Stomach (tissue), 9 donors: ENCODE measurements around the gene SHC1. TPM values are rescaled to one million over a fixed set of nuclear protein-coding genes. Genes with fewer than 3 reads are reported as not detected.

Experiments used
- DNase-seq, 2 donors: peaks; one replicate each; pipeline versions ENCODE4 v3.0.0 to v3.0.0-alpha.2; 2013 to 2019
- H3K27ac ChIP-seq, 5 donors: fragments of 200-600 bp in 4 of 5; sonication (generic) in 4 of 5; one replicate each; pipeline ENCODE4 v1.5.1; 2013 to 2019; ENCODE audit warnings: mild to moderate bottlenecking in 1 of 5, moderate library complexity in 1 of 5
- H3K27me3 ChIP-seq, 3 donors: fragments of 200-600 bp; sonication (generic); one replicate each; pipeline ENCODE4 v1.5.1; 2017 to 2019; ENCODE audit warnings: mixed run types in 1 of 3
- H3K36me3 ChIP-seq, 4 donors: fragments of 200-600 bp; sonication (generic); 1 replicate in 3 of 4; 2 replicates in 1 of 4; pipeline ENCODE4 v1.5.1; 2016 to 2019
- H3K4me1 ChIP-seq, 4 donors: fragments of 200-600 bp; sonication (generic); one replicate each; pipeline ENCODE4 v1.5.1; 2016 to 2019
- H3K4me3 ChIP-seq, 4 donors: fragments of 200-600 bp; sonication (generic) in 3 of 4; one replicate each; pipeline ENCODE4 v1.5.1; 2016 to 2019; ENCODE audit warnings: mild to moderate bottlenecking in 1 of 4
- H3K9me3 ChIP-seq, 4 donors: fragments of 200-600 bp; sonication (generic); one replicate each; pipeline ENCODE4 v1.5.1; 2016 to 2019
- EP300 ChIP-seq: sonication (generic); formaldehyde crosslinking; IDR thresholded peaks from one replicate; pipeline ENCODE4 v1.6.1; 2017; ENCODE audit warnings: antibody characterized with exemption
- POLR2A ChIP-seq, 4 donors: fragments of 450-650 bp; IDR thresholded peaks; one replicate each; pipeline ENCODE4 v1.6.1; 2016; ENCODE audit warnings: antibody characterized with exemption in 4 of 4, control low read depth in 2 of 4, mild to moderate bottlenecking in 1 of 4, moderate library complexity in 1 of 4
- POLR2AphosphoS5 ChIP-seq, 3 donors: sonication (generic); formaldehyde crosslinking; IDR thresholded peaks; one replicate each; pipeline ENCODE4 v1.6.1; 2016; ENCODE audit warnings: antibody characterized with exemption in 3 of 3
- WGBS, 5 donors: extraction: QIAGEN DNeasy Blood & Tissue Kit in 3 of 5; methylation state at CpG; one replicate each; pipeline versions ENCODE4 v1.1.5 to v1.1.7; 2013 to 2018; 5-methylcytosine and 5-hydroxymethylcytosine counted together
- intact Hi-C: fragments of 100-400 bp; cut with DNase I; formaldehyde crosslinking; loops from one replicate; pipeline ENCODE4 v1.15.1; 2023; ENCODE audit warnings: low total_unique reads
- polyA plus RNA-seq, 3 donors: library from polyadenylated mRNA; stranded (reverse); fragments of 200-250 nt; gene quantifications; one replicate each; pipeline ENCODE4 v1.2.3, GENCODE V29; 2013
- total RNA-seq, 5 donors: library from RNA; depleted of rRNA; stranded (reverse); fragments of >200 nt; gene quantifications; one replicate each; pipeline versions ENCODE4 v1.1.0 to v1.2.3, GENCODE V29; 2014 to 2016
- TF ChIP-seq, protein P1 (sequence below), 7 experiments: fragments of 450-650 bp in 4 of 7; fragments of 200-600 bp in 3 of 7; sonication (generic) in 3 of 7; IDR thresholded peaks; one replicate each; pipeline ENCODE4 v1.5.1; 2016 to 2019; ENCODE audit warnings: antibody characterized with exemption in 7 of 7, control low read depth in 2 of 7, mild to moderate bottlenecking in 1 of 7
- donor health status: healthy with polysubstance abuse.
- donor health status: Bipolar disorder and iron deficiency.
- donor health status: healthy.

Gene SHC1
- total and polyA plus RNA-seq, 8 donors, result 23.2 to 81.1 (median 58.0) TPM

DNA sequence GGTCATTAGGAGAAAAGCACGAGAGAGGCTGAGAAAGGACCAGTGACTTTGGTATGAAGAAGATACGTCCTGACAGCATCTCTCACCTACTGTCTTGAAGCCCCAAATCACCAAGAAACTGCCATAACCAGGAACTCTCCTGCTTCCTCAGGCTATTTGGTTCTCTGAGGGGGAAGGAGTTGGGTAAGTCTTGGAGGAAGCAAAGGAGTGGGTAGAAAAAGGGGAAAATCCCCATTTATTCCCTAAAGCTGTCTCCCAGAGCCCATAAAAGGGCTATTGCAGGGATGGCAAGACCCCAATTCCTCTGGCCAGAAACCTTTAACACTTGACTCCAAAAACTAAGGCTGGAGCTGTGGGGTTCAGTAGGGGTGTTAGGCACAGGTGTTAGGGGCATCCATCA is 12.5 kb downstream of the SHC1 start:
- H3K4me3 ChIP-seq, result no peak overlapping the region
- intact Hi-C loops, result no loop called here
- no peak for TF ChIP-seq POLR2A (IDR thresholded peaks at IDR 0.05)
- TF ChIP-seq POLR2AphosphoS5 (IDR thresholded peaks at IDR 0.05), result no peak
- TF ChIP-seq, protein P1, sequence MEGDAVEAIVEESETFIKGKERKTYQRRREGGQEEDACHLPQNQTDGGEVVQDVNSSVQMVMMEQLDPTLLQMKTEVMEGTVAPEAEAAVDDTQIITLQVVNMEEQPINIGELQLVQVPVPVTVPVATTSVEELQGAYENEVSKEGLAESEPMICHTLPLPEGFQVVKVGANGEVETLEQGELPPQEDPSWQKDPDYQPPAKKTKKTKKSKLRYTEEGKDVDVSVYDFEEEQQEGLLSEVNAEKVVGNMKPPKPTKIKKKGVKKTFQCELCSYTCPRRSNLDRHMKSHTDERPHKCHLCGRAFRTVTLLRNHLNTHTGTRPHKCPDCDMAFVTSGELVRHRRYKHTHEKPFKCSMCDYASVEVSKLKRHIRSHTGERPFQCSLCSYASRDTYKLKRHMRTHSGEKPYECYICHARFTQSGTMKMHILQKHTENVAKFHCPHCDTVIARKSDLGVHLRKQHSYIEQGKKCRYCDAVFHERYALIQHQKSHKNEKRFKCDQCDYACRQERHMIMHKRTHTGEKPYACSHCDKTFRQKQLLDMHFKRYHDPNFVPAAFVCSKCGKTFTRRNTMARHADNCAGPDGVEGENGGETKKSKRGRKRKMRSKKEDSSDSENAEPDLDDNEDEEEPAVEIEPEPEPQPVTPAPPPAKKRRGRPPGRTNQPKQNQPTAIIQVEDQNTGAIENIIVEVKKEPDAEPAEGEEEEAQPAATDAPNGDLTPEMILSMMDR (IDR thresholded peaks at IDR 0.05), result no peak
- no peak for TF ChIP-seq EP300
- DNase-seq, result no peak
- peak overlapping the region in 2 of 5 donors; percentile 85 for H3K27ac ChIP-seq
- H3K9me3 ChIP-seq, result no peaks in the 10 kb centered on the region
- peaks cover 12 to 25% (median 23%) of the 10 kb centered on the region in 4 donors for H3K36me3 ChIP-seq
- H3K27me3 ChIP-seq, result no peaks in the 10 kb centered on the region
- peaks cover 55 to 88% (median 80%) of the 10 kb centered on the region in 4 donors for H3K4me1 ChIP-seq
- 70 to 82% (median 80%) methylated on average over 2 of the region's 2 CpGs for WGBS, 5 donors

DNA sequence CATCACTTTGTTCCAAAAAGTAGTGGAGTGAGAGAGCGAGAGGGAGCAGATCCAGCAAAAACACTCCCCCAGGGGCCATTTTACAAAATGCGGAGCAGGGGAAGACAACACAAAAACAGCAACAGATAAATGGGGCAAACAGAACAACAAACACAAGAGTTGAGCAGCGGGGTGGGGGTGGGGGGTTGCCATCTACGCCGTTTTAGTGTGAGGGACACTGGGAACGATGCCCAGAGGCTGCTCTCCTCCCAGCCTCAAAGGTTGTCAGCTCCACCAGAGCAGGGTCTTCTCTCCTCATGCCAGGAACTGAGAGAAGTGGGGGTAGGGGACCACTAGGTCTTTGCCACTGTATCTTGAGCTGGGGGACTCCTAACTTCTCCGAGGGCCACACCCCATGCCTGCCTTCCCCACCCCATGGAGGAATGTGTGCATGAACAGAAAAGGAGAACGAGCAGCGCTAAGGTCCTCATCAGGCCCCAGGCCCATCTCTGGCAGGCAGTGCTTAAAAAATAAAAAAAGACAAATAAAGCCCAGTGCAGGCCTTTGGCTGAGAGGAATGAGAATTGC is 13.4 kb downstream of the SHC1 start:
- Histone ChIP-seq H3K4me3 (peak overlapping the region in 1 of 4 donors; percentile 60), H3K27me3 (no peaks in the 10 kb centered on the region), H3K36me3 (peaks cover 12 to 21% (median 19%) of the 10 kb centered on the region in 4 donors), H3K27ac (peak overlapping the region in 4 of 5 donors; percentile 81 to 85 (median 84)), H3K4me1 (peaks cover 56 to 88% (median 80%) of the 10 kb centered on the region in 4 donors), H3K9me3 (no peaks in the 10 kb centered on the region)
- intact Hi-C loops, result no loop called here
- no peak for TF ChIP-seq POLR2AphosphoS5 (IDR thresholded peaks at IDR 0.05)
- TF ChIP-seq, protein P1 (IDR thresholded peaks at IDR 0.05), result no peak
- no peak for DNase-seq
- 34 to 63% (median 39%) methylated on average over 9 of the region's 9 CpGs for WGBS, 5 donors

DNA sequence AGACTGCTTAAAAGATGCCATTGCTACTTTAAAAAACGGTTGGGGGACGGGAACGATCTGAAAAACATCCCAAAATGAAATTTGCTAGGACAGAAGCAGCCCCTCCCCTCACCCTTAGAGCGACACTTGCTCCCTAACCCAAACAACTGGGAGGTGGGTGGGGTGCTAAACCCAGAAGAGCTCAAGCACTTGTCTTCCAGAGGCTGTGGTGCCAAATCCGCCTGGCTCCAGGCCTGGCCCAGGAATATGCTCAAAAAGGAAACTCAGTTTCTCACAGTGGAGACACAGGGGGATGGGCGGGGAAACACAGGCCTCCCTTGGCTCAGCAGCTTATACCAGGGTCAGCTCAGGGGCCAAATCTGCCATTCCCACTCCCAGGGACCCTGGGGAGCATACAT is 14.0 kb downstream of the SHC1 start:
- peaks cover 60 to 93% (median 84%) of the 10 kb centered on the region in 4 donors for H3K4me1 ChIP-seq
- peak overlapping the region; percentile 57 to 61 (median 59) for H3K4me3 ChIP-seq
- no peaks in the 10 kb centered on the region for H3K27me3 ChIP-seq
- 7 to 18% (median 12%) methylated on average over 6 of the region's 6 CpGs for WGBS, 5 donors
- no peaks in the 10 kb centered on the region for H3K9me3 ChIP-seq
- intact Hi-C loops, result no loop called here
- peak in 1 of 2 donors; percentile 59 for DNase-seq
- H3K36me3 ChIP-seq, result peaks cover 12 to 25% (median 23%) of the 10 kb centered on the region in 4 donors
- TF ChIP-seq, protein P1 (IDR thresholded peaks at IDR 0.05), result no peak
- TF ChIP-seq POLR2A (IDR thresholded peaks at IDR 0.05) (no peak), EP300 (no peak), POLR2AphosphoS5 (IDR thresholded peaks at IDR 0.05) (no peak)
- H3K27ac ChIP-seq, result peak overlapping the region; percentile 81 to 86 (median 85)

DNA sequence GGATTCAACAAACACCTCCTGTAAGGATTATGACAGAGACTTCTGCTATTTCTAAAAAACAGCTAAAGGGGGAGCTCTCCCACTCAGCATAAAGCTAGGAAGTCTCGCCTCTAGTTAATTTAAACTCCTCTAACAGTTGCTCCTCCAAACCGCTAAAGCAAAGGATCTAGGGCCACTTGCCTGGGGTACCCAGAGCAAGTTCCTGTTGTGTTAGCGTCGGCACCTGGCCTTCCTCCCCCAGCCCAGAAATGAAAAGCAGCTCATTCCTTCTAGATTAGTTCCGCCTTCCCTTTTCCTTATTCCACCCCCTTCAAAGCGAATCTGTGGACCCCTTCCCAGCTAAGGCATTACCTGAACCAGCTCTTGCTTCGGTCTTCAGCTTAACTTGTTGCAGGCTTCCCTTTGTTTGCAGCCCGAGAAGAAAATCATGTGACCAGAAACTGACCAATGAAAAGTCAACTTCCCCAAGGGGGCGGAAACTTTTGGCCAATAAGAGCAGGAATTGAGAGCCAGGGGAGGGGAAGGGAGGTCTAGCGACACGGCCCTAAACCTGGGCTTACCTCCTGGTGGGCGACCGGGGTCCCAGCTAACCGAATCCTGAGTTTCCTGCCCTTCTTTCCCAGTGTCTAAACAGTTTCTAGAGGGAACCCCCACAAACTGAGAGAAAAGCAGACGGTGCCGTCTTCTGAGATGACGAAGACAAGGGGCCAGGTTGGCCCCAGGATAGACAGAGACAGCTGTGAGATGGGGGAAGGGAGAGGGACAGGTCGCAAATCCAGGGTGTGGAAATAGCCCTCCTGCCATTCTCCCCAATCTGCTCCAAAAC is 14.6 kb downstream of the SHC1 start, which contains the start of gene PBXIP1:
Gene PBXIP1, minus strand, starts transcription at position 382 of the 826 bp plus-strand sequence. CDS start 2,378 bp downstream, outside the sequence.
- Histone ChIP-seq H3K27ac (peak within 1 kb of the TSS; percentile 81 to 86 (median 85)), H3K36me3 (peaks cover 13 to 31% (median 29%) of the 10 kb centered on the region in 4 donors), H3K4me1 (peaks cover 62 to 97% (median 86%) of the 10 kb centered on the region in 4 donors), H3K4me3 (peak within 1 kb of the TSS; percentile 57 to 61 (median 59)), H3K9me3 (no peaks in the 10 kb centered on the region), H3K27me3 (no peaks in the 10 kb centered on the region)
- WGBS, 5 donors, result 0 to 1% (median 0%) methylated on average over 18 of the region's 18 CpGs
- intact Hi-C loops, result no loop called here
- TF ChIP-seq POLR2A (IDR thresholded peaks at IDR 0.05) (peak in 1 of 4 donors; percentile 17), POLR2AphosphoS5 (IDR thresholded peaks at IDR 0.05) (peak in 2 of 3 donors; percentile 52 to 66)
- TF ChIP-seq, protein P1 (IDR thresholded peaks at IDR 0.05), result no peak
- DNase-seq, result peak; percentile 83 to 97
